Cardiac fibroblast (primary cell): ENCODE data around the gene CALD1.

ENCODE experiments used
- DNase-seq, 2 donors: peaks; one replicate each; pipeline versions ENCODE4 v3.0.0 to v3.0.0-alpha.2; 2010; ENCODE audit warnings: low read depth in 2 of 2
- H3K4me3 ChIP-seq, 2 donors: replicated peaks in 1 of 2; 1 replicate in 1 of 2; 2 replicates in 1 of 2; pipeline ENCODE4 v1.5.1; 2011; ENCODE audit warnings: low read depth in 2 of 2, low read length in 2 of 2, mild to moderate bottlenecking in 2 of 2, moderate library complexity in 1 of 2
- TF ChIP-seq, protein P1 (sequence below): IDR thresholded peaks from one replicate; pipeline ENCODE4 v1.5.1; 2011; ENCODE audit warnings: low read depth, mild to moderate bottlenecking, low read length, inconsistent platforms

CALD1 gene

DNA sequence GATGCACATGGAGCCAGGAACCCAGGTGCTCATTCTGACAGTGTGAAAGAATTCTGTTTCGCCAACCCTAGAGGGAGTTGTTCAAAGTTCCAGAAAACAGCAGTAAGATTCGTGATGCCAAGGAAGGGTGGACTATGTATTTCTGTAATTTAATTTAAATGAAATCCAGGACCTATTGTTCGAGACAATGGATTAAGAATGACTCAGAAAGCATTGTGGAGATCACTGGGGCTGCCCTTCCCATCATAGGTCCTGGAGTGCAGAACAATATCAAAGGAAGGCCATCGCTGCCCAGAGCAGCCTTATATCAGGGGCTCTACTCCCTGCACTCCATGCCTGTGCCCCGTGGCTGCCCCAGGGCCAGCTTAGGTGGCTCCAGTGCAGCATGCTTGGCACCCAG is 32.1 kb upstream of the CALD1 start:
- TF ChIP-seq, protein P1, sequence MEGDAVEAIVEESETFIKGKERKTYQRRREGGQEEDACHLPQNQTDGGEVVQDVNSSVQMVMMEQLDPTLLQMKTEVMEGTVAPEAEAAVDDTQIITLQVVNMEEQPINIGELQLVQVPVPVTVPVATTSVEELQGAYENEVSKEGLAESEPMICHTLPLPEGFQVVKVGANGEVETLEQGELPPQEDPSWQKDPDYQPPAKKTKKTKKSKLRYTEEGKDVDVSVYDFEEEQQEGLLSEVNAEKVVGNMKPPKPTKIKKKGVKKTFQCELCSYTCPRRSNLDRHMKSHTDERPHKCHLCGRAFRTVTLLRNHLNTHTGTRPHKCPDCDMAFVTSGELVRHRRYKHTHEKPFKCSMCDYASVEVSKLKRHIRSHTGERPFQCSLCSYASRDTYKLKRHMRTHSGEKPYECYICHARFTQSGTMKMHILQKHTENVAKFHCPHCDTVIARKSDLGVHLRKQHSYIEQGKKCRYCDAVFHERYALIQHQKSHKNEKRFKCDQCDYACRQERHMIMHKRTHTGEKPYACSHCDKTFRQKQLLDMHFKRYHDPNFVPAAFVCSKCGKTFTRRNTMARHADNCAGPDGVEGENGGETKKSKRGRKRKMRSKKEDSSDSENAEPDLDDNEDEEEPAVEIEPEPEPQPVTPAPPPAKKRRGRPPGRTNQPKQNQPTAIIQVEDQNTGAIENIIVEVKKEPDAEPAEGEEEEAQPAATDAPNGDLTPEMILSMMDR, result no peak
- no peak overlapping the region for H3K4me3 ChIP-seq
- peak in 1 of 2 donors; percentile 56 for DNase-seq

- no peak overlapping the region for H3K4me3 ChIP-seq
- TF ChIP-seq, protein P1, result peak; percentile 88
- DNase-seq, result peak; percentile 52 to 67
Measured at GRCh38 chr7:134750083-134751062, 29.1 kb upstream of the CALD1 start.

- peak; percentile 71 to 77 for DNase-seq
- TF ChIP-seq, protein P1, result no peak
- H3K4me3 ChIP-seq, result no peak overlapping the region
Measured at GRCh38 chr7:134752006-134752760, 27.3 kb upstream of the CALD1 start.

- TF ChIP-seq, protein P1, result peak; percentile 77
- peak; percentile 65 for DNase-seq
- H3K4me3 ChIP-seq, result no peak overlapping the region
Measured at GRCh38 chr7:134755422-134756022, 23.9 kb upstream of the CALD1 start.

DNA sequence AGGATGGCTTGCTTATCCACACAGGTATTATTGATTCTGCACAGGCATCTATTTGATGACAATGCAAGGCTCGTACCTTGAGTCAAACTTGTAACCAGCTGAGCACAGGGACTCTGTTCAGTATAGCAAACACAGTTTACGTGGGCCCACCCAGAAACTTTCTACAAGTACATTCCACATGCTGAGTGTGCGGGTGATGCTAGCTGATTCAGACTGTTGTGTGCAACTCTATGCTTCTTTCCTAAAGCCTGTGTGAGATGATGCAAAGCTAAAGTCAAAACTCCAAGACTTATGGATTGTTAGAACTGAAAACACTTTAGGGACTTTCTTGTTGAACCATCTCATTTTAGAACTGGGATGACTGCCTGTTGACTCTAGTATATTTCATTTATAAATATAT is 21.5 kb upstream of the CALD1 start:
- TF ChIP-seq, protein P1, result no peak
- DNase-seq, result peak in 1 of 2 donors; percentile 58

GRCh38 chr7:134758981-134759380 is 20.5 kb upstream of the CALD1 start:
- DNase-seq, result no peak
- no peak overlapping the region for H3K4me3 ChIP-seq
- TF ChIP-seq, protein P1, result no peak

More for the DNA sequence above, 21.5 kb upstream of the CALD1 start:
- no peak overlapping the region for H3K4me3 ChIP-seq
